HFF-Myc (cell line): Measurements from ENCODE around the gene CDC25C.
A peak's percentile ranks its signal among the peaks of the same experiment; 100 is the strongest.

ENCODE experiments used
- DNase-seq: peaks from one replicate; pipeline ENCODE4 v3.0.0-alpha.2; 2011; ENCODE audit warnings: low read depth; ENCODE audit errors: extremely low read depth
- H3K4me3 ChIP-seq: replicated peaks from 2 replicates; pipeline ENCODE4 v1.5.1; 2011; ENCODE audit warnings: low read depth, mild to moderate bottlenecking, control low read depth, low read length
- CTCF ChIP-seq: IDR thresholded peaks from 2 replicates; pipeline ENCODE4 v1.5.1; 2012; ENCODE audit warnings: mild to moderate bottlenecking, low read depth, low read length, control low read depth; ENCODE audit errors: missing control alignments

Gene CDC25C

GRCh38 chr5:138246822-138247221 lies 84.8 kb downstream of the CDC25C start:
- no peak for TF ChIP-seq CTCF
- no peak overlapping the region for H3K4me3 ChIP-seq
- no peak for DNase-seq

GRCh38 chr5:138246334-138246733 lies 85.3 kb downstream of the CDC25C start:
- no peak for DNase-seq
- TF ChIP-seq CTCF = no peak
- no peak overlapping the region for H3K4me3 ChIP-seq

- H3K4me3 ChIP-seq = no peak overlapping the region
- no peak for DNase-seq
- no peak for TF ChIP-seq CTCF
These were observed 85.9 kb downstream of the CDC25C start for GRCh38 chr5:138245717-138246116.

GRCh38 chr5:138243794-138244193 lies 87.8 kb downstream of the CDC25C start:
- no peak for DNase-seq
- TF ChIP-seq CTCF = no peak
- H3K4me3 ChIP-seq = no peak overlapping the region

GRCh38 chr5:138241688-138242571 lies 89.7 kb downstream of the CDC25C start:
- DNase-seq = no peak
- H3K4me3 ChIP-seq = peak overlapping the region; percentile 20
- no peak for TF ChIP-seq CTCF

- no peak for DNase-seq
- no peak for TF ChIP-seq CTCF
- H3K4me3 ChIP-seq = no peak overlapping the region
These were observed 90.8 kb downstream of the CDC25C start for GRCh38 chr5:138240650-138241385.
